ENCODE results near the gene PCDHA5. TPM values are rescaled to one million over a fixed set of nuclear protein-coding genes. Genes with fewer than 3 reads are reported as not detected.

PCDHA5 gene
- 0.47 to 0.79 TPM (median 0.70 TPM) in 5 replicates for total RNA-seq (2022; extraction: Qiagen RNA extraction)

DNA sequence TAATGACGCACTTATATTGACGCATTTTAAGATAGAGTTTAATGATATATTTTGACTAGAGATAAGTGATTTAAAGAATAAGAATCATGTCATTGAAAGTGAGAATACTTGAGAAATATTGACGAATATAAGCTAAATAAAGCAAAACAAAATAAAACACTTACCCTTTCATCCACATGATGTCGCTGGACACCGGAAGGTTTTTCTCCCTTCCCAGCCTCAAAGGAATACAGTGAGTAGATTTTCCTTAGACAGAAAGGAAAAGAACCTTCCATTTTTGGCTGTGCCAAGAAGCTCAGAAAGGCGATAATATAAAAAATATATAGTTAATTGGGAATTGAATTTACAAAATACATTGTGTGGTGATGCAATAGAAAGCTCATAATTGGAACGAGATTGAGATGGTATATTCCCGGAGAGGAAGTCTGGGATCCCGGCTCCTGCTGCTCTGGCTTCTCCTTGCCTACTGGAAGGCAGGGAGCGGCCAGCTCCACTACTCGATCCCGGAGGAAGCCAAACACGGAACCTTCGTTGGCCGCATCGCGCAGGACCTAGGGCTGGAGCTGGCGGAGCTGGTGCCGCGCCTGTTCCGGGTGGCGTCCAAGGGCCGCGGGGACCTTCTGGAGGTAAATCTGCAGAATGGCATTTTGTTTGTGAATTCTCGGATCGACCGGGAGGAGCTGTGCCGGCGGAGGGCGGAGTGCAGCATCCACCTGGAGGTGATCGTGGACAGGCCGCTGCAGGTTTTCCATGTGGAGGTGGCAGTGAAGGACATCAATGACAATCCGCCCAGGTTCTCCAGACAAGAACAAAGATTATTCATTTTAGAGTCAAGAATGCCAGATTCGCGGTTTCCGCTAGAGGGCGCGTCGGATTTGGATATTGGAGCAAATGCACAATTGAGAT, at the start of gene PCDHA5:
Gene PCDHA5, plus strand, starts transcription at position 239 of the 906 bp plus-strand sequence.

DNA sequence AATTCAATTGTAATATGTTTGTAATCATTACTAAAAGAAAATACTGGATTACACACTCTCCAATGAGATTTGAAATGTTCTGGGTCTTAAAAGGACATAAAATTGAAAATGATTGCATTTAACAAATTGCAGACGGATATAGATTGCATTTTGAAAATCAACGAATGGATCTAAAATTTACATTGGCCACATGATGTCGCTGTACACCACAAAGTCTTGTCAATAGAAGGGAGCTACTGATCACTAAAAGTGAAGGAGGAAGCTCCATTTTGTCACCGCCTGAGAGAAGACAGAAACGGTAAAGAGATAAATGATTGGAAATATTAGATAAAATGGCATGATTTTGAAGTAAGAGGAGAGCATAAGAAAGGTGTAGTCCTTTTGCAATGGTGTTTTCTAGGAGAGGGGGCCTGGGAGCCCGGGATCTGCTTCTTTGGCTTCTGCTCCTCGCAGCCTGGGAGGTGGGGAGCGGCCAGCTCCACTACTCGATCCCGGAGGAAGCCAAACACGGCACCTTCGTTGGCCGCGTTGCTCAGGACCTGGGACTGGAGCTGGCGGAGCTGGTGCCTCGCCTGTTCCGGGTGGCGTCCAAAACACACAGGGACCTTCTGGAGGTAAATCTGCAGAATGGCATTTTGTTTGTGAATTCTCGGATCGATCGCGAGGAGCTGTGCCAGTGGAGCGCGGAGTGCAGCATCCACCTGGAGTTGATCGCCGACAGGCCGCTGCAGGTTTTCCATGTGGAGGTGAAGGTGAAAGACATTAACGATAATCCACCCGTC, 35.3 kb upstream of the PCDHA5 start, which contains the start of gene PCDHA1:
Gene PCDHA1, plus strand, starts transcription at position 236 of the 782 bp plus-strand sequence.

GRCh38 chr5:140794595-140795258, 26.7 kb upstream of the PCDHA5 start, which contains the start of gene PCDHA2:
TSS of gene PCDHA2 (plus strand) at chr5:140794852.

GRCh38 chr5:140800816-140801493, 20.5 kb upstream of the PCDHA5 start, which contains the start of gene PCDHA3:
TSS of gene PCDHA3 (plus strand) at chr5:140801057.

DNA sequence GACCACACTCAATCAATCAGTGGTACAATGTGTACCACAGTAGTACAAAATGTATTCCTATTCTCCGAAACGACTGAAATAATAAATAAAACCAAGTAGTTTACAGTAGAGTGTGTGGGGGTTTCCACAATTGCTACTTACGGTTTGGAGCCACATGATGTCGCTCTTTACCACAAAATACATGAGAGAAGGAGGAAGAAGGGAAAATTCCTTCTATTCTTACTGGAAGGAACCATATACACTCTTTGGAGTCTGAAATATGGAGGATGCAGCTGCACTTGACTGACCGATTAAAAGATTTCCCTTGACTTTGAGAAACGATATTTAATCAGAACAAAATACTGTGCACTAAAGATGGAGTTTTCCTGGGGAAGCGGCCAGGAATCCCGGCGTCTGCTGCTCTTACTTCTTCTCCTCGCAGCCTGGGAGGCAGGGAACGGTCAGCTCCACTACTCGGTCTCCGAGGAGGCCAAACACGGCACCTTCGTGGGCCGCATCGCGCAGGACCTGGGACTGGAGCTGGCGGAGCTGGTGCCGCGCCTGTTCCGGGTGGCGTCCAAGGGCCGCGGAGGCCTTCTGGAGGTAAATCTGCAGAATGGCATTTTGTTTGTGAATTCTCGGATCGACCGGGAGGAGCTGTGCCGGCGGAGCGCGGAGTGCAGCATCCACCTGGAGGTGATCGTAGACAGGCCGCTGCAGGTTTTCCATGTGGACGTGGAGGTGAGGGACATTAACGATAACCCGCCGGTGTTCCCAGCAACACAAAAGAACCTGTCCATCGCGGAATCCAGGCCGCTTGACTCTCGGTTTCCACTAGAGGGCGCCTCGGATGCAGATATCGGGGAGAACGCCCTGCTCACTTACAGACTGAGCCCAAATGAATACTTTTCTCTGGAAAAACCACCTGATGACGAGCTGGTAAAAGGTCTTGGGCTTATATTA, 14.3 kb upstream of the PCDHA5 start, which contains the start of gene PCDHA4:
Gene PCDHA4, plus strand, starts transcription at position 235 of the 942 bp plus-strand sequence.

GRCh38 chr5:140827704-140828361, 6.4 kb downstream of the PCDHA5 start, which contains the start of gene PCDHA6:
TSS of gene PCDHA6 (plus strand) at chr5:140827960. CDS start at chr5:140828092, 132 bp downstream.

GRCh38 chr5:140833993-140834392, 12.6 kb downstream of the PCDHA5 start, which contains the start of gene PCDHA7:
TSS of gene PCDHA7 (plus strand) at chr5:140834269. CDS start at chr5:140834384, 115 bp downstream.

DNA sequence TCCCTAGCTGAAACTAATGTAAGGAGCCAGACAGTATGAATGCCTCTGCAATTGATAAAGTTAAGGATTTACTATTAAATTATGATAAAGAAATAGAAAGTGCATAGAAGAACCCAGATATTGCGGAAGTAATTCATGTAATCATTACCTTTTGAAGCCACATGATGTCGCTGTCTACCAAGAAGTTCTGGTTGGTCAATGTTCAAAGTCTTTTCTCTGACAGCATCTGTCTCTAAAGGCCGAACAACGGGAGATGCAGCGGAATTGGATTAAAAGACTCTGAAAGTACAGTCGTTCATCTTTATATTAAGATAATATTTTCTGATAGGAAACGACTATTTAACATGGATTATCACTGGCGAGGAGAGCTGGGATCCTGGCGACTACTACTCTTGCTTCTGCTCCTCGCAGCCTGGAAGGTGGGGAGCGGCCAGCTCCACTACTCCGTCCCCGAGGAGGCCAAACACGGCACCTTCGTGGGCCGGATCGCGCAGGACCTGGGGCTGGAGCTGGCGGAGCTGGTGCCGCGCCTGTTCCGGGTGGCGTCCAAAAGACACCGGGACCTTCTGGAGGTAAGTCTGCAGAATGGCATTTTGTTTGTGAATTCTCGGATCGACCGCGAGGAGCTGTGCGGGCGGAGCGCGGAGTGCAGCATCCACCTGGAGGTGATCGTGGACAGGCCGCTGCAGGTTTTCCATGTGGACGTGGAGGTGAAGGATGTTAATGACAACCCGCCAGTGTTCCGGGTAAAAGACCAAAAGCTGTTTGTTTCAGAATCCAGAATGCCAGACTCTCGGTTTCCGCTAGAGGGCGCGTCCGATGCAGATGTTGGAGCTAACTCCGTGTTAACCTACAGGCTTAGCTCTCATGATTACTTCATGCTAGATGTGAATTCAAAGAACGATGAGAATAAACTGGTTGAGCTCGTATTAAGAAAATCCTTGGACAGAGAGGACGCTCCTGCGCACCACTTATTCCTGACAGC, 19.9 kb downstream of the PCDHA5 start, which contains the start of gene PCDHA8:
Gene PCDHA8, plus strand, starts transcription at position 210 of the 985 bp plus-strand sequence. Its CDS starts 135 bp downstream, at position 345.

DNA sequence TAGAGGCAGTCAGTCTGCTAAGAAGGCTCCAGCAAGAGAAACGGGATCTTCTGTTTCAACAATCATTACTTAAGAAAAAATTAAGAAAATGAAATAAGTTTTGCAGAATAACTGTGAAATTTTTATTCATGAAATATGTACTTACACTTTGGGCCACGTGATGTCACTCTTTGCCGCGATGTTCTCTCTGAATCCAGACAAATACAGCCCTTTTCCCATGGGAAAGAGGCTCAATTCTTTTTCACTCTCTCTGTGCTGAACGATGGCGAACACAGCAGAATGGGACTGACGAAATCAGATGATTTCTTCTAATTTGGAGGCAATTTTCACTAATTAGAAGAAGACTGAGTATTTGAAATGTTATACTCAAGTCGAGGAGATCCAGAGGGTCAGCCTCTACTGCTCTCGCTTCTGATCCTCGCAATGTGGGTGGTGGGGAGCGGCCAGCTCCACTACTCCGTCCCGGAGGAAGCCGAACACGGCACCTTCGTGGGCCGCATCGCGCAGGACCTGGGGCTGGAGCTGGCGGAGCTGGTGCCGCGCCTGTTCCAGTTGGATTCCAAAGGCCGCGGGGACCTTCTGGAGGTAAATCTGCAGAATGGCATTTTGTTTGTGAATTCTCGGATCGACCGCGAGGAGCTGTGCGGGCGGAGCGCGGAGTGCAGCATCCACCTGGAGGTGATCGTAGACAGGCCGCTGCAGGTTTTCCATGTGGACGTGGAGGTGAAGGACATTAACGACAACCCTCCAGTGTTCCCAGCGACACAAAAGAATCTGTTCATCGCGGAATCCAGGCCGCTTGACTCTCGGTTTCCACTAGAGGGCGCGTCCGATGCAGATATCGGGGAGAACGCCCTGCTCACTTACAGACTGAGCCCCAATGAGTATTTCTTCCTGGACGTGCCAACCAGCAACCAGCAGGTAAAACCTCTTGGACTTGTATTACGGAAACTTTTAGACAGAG, 27.0 kb downstream of the PCDHA5 start, which contains the start of gene PCDHA9:
Gene PCDHA9, plus strand, starts transcription at position 244 of the 964 bp plus-strand sequence. Its CDS starts 114 bp downstream, at position 358.

DNA sequence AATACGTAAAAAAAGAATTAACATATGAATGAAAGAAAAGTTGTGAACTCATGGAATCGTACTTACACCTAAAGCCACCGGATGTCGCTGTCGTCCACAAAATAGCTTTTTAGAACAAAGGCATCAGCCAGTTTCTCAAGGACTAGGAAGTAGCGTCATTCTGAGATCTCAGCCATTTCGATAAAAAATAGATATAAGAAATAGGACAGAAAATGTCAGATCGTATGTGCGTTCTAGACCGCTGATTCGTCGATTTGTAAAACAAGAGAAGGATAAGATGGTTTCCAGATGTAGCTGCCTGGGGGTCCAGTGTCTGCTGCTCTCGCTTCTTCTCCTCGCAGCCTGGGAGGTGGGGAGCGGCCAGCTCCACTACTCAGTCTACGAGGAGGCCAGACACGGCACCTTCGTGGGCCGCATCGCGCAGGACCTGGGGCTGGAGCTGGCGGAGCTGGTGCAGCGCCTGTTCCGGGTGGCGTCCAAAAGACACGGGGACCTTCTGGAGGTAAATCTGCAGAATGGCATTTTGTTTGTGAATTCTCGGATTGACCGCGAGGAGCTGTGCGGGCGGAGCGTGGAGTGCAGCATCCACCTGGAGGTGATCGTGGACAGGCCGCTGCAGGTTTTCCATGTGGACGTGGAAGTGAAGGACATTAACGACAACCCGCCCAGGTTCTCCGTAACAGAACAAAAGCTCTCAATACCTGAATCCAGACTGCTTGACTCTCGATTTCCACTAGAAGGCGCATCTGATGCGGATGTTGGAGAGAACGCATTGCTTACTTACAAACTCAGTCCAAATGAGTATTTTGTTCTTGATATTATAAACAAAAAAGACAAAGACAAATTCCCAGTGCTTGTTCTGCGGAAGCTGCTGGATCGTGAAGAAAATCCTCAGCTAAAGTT, 34.6 kb downstream of the PCDHA5 start, which contains the start of gene PCDHA10:
Gene PCDHA10, plus strand, starts transcription at position 126 of the 903 bp plus-strand sequence. Its CDS starts 152 bp downstream, at position 278.

GRCh38 chr5:140868721-140869554, 47.5 kb downstream of the PCDHA5 start, which contains the start of gene PCDHA11:
TSS of gene PCDHA11 (plus strand) at chr5:140868957. CDS start at chr5:140869104, 147 bp downstream.

Data from A549 treated with CORT108297 at 1 μM for 4 hours (cell line).